ENCODE measurements around the gene RAB11FIP3. TPM values are rescaled to one million over a fixed set of nuclear protein-coding genes. Genes with fewer than 3 reads are reported as not detected.

Gene RAB11FIP3
- total and polyA plus RNA-seq, 2 of the 13 experiments (the other 11 are each of a cell fraction or from before 2014, with no cell fraction given): 34.3 to 57.6 TPM

DNA sequence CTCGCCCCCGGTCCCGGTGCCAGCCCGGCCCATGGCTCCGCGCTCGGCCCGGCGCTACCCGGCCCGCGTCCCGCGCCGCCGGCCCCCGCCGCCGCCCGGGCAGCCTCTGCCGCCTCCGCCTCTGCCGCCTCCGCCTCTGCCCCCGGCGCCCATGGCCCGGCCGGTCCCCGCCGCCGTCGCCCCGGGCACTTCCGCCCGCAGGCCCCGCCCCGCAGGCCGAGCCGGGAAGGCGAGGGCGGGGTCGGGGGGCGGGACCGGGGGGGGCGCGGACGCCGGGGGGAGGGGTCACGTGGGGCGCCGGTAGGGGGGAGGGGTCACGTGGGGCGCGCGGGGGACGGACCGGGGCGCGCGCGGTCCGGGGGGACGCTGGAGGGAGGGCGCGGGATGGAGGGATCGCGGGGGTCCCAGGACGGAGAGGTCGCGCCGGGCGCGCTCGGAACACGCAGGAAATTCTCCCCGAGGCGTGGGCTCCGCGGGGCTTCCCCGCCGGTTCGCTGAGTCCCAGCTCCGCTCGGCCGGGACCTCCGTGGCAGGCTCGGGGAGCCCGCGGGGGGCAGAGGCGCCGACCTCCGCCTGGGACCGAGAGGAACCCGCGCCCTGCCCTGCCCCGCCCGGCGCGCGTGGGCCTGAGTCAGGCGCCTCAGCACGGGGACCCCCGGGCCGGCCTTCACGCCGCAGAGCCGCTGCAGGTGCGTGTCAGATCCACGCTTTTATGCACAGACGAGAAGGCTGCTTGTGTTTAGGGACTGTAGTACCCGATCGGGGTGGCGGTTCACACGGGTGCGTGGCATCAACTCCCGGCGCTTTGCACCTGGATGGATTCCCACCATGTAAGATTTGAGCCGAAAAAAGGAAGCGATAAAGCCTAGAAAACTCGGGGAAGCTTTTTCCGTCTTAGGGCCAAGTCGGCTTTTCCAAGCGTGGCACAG is 43.4 kb upstream of the RAB11FIP3 start, which contains the start of gene PGAP6 (continued):
- 0 out of 2 replicates have a peak, but pooled peaks have one; percentile 28 for TF ChIP-seq ISL2 (CRISPR knock-in tag; IDR thresholded peaks at IDR 0.05)
- TF ChIP-seq ZNF549 (CRISPR knock-in tag; IDR thresholded peaks at IDR 0.05): no peak
- TF ChIP-seq REL (CRISPR knock-in tag; conservative IDR thresholded peaks at IDR 0.05): no peak
- TF ChIP-seq ATAD3A (CRISPR knock-in tag; IDR thresholded peaks at IDR 0.05): no peak
- TF ChIP-seq, protein P1, sequence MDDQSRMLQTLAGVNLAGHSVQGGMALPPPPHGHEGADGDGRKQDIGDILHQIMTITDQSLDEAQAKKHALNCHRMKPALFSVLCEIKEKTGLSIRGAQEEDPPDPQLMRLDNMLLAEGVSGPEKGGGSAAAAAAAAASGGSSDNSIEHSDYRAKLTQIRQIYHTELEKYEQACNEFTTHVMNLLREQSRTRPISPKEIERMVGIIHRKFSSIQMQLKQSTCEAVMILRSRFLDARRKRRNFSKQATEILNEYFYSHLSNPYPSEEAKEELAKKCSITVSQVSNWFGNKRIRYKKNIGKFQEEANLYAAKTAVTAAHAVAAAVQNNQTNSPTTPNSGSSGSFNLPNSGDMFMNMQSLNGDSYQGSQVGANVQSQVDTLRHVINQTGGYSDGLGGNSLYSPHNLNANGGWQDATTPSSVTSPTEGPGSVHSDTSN (CRISPR knock-in tag; IDR thresholded peaks at IDR 0.05; ENCODE audit: borderline replicate concordance): no peak
- no peak for TF ChIP-seq SAP130 (CRISPR knock-in tag; IDR thresholded peaks at IDR 0.05; ENCODE audit: low read depth)
- no peak for TF ChIP-seq TP53 (CRISPR knock-in tag; conservative IDR thresholded peaks at IDR 0.05)
- TF ChIP-seq LCORL (IDR thresholded peaks at IDR 0.05): no peak
- TF ChIP-seq LCORL (CRISPR knock-in tag; IDR thresholded peaks at IDR 0.05): no peak
- no peak for TF ChIP-seq JUNB (CRISPR knock-in tag; IDR thresholded peaks at IDR 0.05; ENCODE audit: borderline replicate concordance)
- TF ChIP-seq, protein P2, sequence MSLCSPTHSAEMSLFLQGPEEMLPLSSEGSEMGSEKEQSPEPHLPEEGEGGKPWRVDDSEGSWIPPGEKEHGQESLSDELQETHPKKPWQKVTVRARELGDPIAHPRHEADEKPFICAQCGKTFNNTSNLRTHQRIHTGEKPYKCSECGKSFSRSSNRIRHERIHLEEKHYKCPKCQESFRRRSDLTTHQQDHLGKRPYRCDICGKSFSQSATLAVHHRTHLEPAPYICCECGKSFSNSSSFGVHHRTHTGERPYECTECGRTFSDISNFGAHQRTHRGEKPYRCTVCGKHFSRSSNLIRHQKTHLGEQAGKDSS (CRISPR knock-in tag; IDR thresholded peaks at IDR 0.05; ENCODE audit: borderline replicate concordance, low read depth): peak; percentile 81; the same call in 1 of the 2 replicates
- no peak for TF ChIP-seq TSC22D2 (CRISPR knock-in tag; IDR thresholded peaks at IDR 0.05; ENCODE audit: borderline replicate concordance)
- no peak for TF ChIP-seq ZNF12 (CRISPR knock-in tag; IDR thresholded peaks at IDR 0.05)
- TF ChIP-seq, protein P3, sequence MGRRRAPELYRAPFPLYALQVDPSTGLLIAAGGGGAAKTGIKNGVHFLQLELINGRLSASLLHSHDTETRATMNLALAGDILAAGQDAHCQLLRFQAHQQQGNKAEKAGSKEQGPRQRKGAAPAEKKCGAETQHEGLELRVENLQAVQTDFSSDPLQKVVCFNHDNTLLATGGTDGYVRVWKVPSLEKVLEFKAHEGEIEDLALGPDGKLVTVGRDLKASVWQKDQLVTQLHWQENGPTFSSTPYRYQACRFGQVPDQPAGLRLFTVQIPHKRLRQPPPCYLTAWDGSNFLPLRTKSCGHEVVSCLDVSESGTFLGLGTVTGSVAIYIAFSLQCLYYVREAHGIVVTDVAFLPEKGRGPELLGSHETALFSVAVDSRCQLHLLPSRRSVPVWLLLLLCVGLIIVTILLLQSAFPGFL (CRISPR knock-in tag; IDR thresholded peaks at IDR 0.05): 0 out of 2 replicates have a peak, but pooled peaks have one; percentile 16
- TF ChIP-seq, protein P4, sequence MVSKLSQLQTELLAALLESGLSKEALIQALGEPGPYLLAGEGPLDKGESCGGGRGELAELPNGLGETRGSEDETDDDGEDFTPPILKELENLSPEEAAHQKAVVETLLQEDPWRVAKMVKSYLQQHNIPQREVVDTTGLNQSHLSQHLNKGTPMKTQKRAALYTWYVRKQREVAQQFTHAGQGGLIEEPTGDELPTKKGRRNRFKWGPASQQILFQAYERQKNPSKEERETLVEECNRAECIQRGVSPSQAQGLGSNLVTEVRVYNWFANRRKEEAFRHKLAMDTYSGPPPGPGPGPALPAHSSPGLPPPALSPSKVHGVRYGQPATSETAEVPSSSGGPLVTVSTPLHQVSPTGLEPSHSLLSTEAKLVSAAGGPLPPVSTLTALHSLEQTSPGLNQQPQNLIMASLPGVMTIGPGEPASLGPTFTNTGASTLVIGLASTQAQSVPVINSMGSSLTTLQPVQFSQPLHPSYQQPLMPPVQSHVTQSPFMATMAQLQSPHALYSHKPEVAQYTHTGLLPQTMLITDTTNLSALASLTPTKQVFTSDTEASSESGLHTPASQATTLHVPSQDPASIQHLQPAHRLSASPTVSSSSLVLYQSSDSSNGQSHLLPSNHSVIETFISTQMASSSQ (IDR thresholded peaks at IDR 0.05; ENCODE audit: low read depth): no peak
- TF ChIP-seq, protein P4 (CRISPR knock-in tag; IDR thresholded peaks at IDR 0.05; ENCODE audit: borderline replicate concordance): no peak
- peak; percentile 68; the same call in 1 of the 2 replicates for TF ChIP-seq RBFOX2 (IDR thresholded peaks at IDR 0.05; ENCODE audit: low read depth, low read length)
- TF ChIP-seq ETV5 (CRISPR knock-in tag; IDR thresholded peaks at IDR 0.05; ENCODE audit: borderline replicate concordance): no peak
- TF ChIP-seq RFX5 (IDR thresholded peaks at IDR 0.05; ENCODE audit: low read depth, low read length): no peak
- peak; percentile 57; the same call in 1 of the 2 replicates for TF ChIP-seq SIN3A (IDR thresholded peaks at IDR 0.05; ENCODE audit: borderline replicate concordance, low read depth, low read length)
- TF ChIP-seq HNRNPK (IDR thresholded peaks at IDR 0.05; ENCODE audit: low read depth, low read length, poor library complexity, severe bottlenecking): peak; percentile 87
- TF ChIP-seq ZNF891 (CRISPR knock-in tag; IDR thresholded peaks at IDR 0.05): peak; percentile 35; the same call in 1 of the 2 replicates
- TF ChIP-seq NCOA5 (CRISPR knock-in tag; IDR thresholded peaks at IDR 0.05): no peak
